ENCODE results near the gene OPN4.

The OPN4 gene

DNA sequence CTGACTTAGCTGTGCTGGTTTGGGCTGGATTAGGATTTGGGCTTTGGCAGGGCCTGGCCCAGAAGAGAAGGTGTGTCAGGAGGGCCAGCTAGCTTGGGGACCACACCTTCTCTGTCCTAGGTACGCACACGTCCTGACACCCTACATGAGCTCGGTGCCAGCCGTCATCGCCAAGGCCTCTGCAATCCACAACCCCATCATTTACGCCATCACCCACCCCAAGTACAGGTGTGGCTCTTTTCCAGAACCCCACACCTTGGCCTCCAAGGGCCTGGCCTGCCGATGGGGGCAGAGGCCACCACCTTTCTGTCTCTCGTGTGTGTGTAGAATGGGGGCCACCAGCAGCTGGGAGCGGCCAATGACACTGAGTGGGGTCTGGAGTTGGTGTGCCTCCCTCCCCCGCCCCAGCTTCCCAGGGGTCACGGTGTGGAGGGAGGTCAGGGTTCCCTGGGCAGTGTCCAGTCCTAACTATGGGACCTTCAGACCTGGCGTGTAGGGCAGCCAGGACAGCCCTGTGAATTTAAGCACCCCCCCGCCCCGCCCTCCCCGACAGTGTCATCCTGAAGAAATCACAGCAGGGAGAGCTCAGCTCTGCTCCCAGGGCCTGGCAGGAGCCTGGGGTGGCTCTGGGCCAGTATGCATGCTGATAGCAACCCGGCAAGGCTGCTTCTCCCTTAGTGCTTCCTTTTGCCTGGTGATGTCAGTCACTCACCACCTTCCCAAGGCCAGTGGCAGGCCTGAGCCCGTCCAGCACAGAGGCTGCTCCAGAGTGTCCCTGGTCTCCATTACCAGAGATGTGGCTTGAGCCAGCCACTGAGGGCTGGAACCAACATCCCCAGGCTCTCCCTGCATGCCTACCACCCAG is 7.0 kb downstream of the OPN4 start:
- Histone ChIP-seq H3K9ac (no peak overlapping the region), H3K4me1 (peaks cover 30% of the 10 kb centered on the region), H3K4me3 (no peak overlapping the region), H3K4me2 (no peak overlapping the region), H3K36me3 (no peaks in the 10 kb centered on the region), H3K9me3 (no peaks in the 10 kb centered on the region), H4K20me1 (no peaks in the 10 kb centered on the region), H3K27me3 (no peaks in the 10 kb centered on the region), H3K27ac (no peak overlapping the region)
- TF ChIP-seq Cebpa-rat (IDR thresholded peaks at IDR 0.05) = no peak

DNA sequence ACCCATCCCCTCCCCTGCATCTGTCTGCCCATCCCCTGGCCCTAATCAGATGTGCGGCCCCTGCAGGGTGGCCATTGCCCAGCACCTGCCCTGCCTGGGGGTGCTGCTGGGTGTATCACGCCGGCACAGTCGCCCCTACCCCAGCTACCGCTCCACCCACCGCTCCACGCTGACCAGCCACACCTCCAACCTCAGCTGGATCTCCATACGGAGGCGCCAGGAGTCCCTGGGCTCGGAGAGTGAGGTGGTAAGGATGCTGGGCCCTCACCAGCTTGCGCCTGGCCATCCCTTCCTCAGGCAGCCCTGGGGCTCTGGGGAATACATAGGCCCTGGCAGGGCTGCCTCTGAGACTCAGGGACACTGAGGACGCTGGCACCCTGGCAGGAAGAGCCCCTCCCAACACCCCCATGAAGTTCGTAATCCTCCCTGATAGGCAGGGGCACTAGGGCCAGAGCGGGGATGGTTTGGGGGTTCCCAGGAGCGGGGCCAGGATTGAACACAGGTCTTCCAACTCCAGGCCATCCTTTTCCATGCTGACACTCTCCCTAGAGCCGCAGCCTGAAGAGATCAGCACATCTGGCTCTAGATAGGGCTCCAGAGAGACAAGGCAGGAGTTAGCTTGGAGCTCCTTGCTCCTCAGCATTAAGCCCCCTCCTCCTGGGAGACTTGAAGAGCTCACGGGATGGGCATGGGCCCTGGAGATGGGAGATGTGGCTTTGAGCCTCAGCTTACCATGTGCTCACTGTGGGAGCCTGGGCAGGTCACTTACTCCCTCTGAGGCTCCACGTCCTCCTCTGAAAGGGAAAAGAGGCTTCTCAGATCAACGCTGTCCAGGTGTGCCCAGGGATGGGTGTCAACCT is 8.1 kb downstream of the OPN4 start:
- TF ChIP-seq Cebpa-rat (IDR thresholded peaks at IDR 0.05) = no peak
- no peak overlapping the region for H3K27ac ChIP-seq
- no peaks in the 10 kb centered on the region for H4K20me1 ChIP-seq
- H3K9ac ChIP-seq = no peak overlapping the region
- no peak overlapping the region for H3K4me2 ChIP-seq
- peaks cover 40% of the 10 kb centered on the region for H3K4me1 ChIP-seq
- H3K27me3 ChIP-seq = no peaks in the 10 kb centered on the region
- H3K4me3 ChIP-seq = no peak overlapping the region
- no peaks in the 10 kb centered on the region for H3K9me3 ChIP-seq
- H3K36me3 ChIP-seq = no peaks in the 10 kb centered on the region

DNA sequence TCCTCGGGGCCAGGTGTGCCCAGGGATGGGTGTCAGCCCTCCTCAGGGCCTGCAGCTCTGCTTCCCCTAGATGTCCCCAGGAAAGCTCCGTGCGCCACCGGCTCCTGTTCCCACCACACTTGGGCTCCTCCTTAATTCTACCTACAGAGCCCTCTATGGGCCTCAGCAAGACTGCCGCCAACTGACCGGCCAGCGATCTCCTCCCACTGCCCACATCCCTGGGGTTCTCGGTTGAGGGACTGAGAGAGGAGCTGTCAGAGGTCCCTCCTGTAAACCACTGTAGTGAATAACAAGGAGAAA is 8.6 kb downstream of the OPN4 start:
- Histone ChIP-seq H3K9ac (no peak overlapping the region), H3K9me3 (no peaks in the 10 kb centered on the region), H3K27ac (no peak overlapping the region), H3K4me1 (peaks cover 46% of the 10 kb centered on the region), H3K36me3 (no peaks in the 10 kb centered on the region), H3K4me3 (no peak overlapping the region), H3K27me3 (no peaks in the 10 kb centered on the region), H4K20me1 (no peaks in the 10 kb centered on the region), H3K4me2 (no peak overlapping the region)
- no peak for TF ChIP-seq Cebpa-rat (IDR thresholded peaks at IDR 0.05)

DNA sequence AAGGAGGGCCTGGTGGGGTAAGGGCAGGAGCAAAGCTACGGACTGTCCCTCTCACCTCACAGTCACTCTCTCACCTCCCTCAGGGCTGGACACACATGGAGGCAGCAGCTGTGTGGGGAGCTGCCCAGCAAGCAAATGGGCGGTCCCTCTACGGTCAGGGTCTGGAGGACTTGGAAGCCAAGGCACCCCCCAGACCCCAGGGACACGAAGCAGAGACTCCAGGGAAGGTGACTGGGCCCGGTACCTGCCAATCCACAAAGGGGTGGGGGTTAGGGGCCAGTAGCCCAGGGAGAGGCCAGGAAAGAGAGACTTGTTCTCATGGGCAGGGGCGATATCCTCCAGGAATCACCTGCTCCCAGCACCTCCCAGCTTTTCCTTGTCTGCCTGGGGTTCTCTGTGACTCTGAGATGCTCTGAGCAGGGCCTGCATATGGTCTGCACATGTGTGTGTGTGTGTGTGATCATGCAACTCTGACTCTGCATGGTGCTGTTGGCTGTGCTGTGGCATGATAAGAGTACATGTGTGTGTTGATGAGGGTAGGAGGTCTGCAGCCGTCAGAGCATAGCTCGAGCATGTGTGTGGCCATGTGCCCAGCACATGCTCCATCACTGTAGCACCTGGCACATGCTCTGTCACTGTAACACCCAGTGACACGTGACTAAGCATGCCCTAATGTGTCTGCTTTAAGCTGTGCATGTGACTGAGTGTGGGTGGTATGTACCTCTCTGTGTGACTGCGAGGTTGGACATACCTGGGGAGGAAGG is 9.4 kb downstream of the OPN4 start:
- H3K27ac ChIP-seq = no peak overlapping the region

DNA sequence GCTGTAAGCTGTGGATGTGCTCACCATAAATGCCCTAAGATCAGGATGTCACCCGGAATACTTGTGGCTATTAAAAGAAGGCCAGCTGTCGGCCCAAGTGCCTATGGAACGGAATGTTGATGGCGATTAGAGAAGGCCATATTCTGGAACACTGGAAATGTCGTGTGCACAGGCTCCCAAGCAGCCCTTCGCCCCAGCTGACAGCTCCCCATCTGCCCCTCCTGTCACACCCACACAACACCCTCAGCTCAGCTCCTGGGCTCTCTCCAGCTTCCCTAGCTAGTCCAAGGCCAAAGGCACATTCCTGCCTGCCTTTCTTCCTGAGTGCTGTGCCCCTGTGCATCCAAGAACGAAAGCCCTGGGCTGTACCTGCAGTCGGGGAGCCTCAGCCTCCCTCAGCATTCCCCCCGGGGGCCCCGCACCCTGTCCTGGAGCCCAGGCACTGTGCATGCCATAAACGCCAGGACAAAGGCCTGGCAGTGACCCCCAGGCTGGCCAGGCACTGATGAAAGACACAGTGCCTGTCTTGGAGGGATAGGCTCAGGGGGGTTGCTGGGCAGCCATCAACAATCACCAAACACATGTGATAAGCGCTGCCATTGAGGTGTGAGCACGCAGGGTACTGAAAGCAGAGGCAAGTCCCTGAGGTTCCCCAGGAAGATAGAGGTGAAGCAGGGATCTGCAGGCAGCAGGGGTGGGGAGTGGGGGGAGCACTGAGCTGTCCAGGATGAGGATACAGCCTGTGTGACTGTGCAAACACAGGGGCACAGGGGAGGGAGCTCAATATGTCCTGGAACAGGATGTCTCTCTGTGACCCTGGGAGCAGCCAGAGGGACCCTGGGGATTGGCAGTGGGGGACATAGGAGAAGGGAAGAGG is 10.2 kb downstream of the OPN4 start:
- H3K4me3 ChIP-seq = no peak overlapping the region
- no peaks in the 10 kb centered on the region for H3K27me3 ChIP-seq
- H3K9ac ChIP-seq = no peak overlapping the region
- no peak for TF ChIP-seq Cebpa-rat (IDR thresholded peaks at IDR 0.05)
- H3K4me1 ChIP-seq = peaks cover 58% of the 10 kb centered on the region
- H3K27ac ChIP-seq = no peak overlapping the region
- H3K9me3 ChIP-seq = no peaks in the 10 kb centered on the region
- H3K4me2 ChIP-seq = 0 out of 2 replicates have a peak overlapping the region, but pooled peaks have one; percentile 7
- H3K36me3 ChIP-seq = no peaks in the 10 kb centered on the region
- no peaks in the 10 kb centered on the region for H4K20me1 ChIP-seq

More for the DNA sequence above, 9.4 kb downstream of the OPN4 start:
- Histone ChIP-seq H3K4me1 (peaks cover 54% of the 10 kb centered on the region), H3K9ac (no peak overlapping the region), H3K4me3 (no peak overlapping the region), H3K36me3 (no peaks in the 10 kb centered on the region), H3K27me3 (no peaks in the 10 kb centered on the region), H3K4me2 (no peak overlapping the region), H3K9me3 (no peaks in the 10 kb centered on the region), H4K20me1 (no peaks in the 10 kb centered on the region)
- no peak for TF ChIP-seq Cebpa-rat (IDR thresholded peaks at IDR 0.05)

DNA sequence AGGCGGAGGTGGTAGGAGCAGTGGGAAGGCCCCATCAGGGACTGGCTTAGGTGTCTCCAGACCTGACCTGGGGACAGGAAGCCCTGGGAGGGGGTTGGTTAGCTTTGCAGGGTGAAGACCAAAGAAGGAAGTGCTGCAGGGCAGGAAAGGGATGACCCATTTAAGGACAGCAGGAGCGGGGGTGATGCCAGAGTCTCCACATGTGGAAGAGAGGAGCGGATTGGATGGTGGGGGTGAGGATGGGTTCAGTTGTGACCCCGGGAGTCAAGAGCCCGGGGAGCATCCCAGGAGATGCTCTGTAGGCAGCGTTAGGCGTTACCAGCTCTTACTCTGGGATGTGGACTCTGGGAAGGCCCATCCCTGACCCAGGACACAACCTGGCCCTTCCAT is 10.9 kb downstream of the OPN4 start:
- no peaks in the 10 kb centered on the region for H3K27me3 ChIP-seq
- 0 out of 2 replicates have a peak overlapping the region, but pooled peaks have one; percentile 7 for H3K4me2 ChIP-seq
- no peaks in the 10 kb centered on the region for H4K20me1 ChIP-seq
- H3K9me3 ChIP-seq = no peaks in the 10 kb centered on the region
- peaks cover 64% of the 10 kb centered on the region for H3K4me1 ChIP-seq
- no peak overlapping the region for H3K27ac ChIP-seq
- no peak overlapping the region for H3K4me3 ChIP-seq
- no peak overlapping the region for H3K9ac ChIP-seq
- no peaks in the 10 kb centered on the region for H3K36me3 ChIP-seq
- TF ChIP-seq Cebpa-rat (IDR thresholded peaks at IDR 0.05) = no peak

DNA sequence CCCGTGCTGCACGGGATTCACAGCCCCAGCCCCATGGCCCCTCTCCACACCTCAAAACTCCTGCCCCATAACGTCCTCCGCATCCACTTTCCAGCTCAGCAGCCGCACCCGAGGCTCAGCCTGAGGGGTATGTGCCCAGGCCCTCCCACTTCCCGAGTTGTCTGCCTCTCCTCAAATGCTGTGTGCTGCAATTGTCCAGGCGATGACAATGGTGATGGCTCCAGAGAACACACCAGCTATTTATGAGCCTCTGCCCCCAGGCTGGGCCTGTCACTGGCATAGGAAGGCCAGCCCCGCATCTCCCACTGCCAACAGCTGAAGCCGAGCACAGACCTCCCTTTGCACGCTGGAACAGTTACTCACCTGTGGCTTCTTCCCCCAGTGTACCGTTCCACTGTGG is 11.5 kb downstream of the OPN4 start:
- H3K27ac ChIP-seq = no peak overlapping the region
- H3K4me2 ChIP-seq = peak overlapping the region; percentile 92; the same call in 1 of the 2 replicates
- no peaks in the 10 kb centered on the region for H3K27me3 ChIP-seq
- no peaks in the 10 kb centered on the region for H3K36me3 ChIP-seq
- H3K4me3 ChIP-seq = no peak overlapping the region
- TF ChIP-seq Cebpa-rat (IDR thresholded peaks at IDR 0.05) = no peak
- H3K9ac ChIP-seq = no peak overlapping the region
- no peaks in the 10 kb centered on the region for H4K20me1 ChIP-seq
- H3K9me3 ChIP-seq = no peaks in the 10 kb centered on the region
- H3K4me1 ChIP-seq = peaks cover 71% of the 10 kb centered on the region

DNA sequence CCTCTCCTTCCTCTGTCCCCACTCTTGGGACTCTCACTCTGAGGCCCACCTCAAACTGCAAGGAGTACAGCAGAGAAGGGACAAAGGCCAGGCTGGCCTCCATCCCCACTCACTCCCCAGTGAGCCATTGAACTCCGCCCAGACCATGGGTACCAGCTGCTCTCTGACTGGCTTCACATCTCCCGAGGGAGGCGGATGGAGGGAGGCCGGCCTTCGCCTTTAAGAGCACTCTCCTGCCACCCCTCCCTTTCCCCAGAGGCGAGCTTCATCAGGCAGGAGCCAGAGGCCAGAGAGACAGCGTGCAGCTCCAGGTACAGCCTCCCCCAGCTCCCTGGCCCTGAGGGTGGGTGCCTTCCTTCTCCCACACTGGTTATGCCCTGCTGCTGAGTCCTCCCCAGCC is 12.2 kb downstream of the OPN4 start:
- peaks cover 77% of the 10 kb centered on the region for H3K4me1 ChIP-seq
- no peak overlapping the region for H3K9ac ChIP-seq
- H3K4me3 ChIP-seq = no peak overlapping the region
- no peaks in the 10 kb centered on the region for H3K27me3 ChIP-seq
- H3K9me3 ChIP-seq = no peaks in the 10 kb centered on the region
- no peak overlapping the region for H3K27ac ChIP-seq
- H4K20me1 ChIP-seq = no peaks in the 10 kb centered on the region
- H3K4me2 ChIP-seq = peak overlapping the region; percentile 92
- TF ChIP-seq Cebpa-rat (IDR thresholded peaks at IDR 0.05) = no peak
- no peaks in the 10 kb centered on the region for H3K36me3 ChIP-seq
